Activated B cell treated with CpG ODN at 0.5 μM for 24 hours (primary cell): Measurements from ENCODE around the gene MACROD2. TPM values are rescaled to one million over a fixed set of nuclear protein-coding genes. Genes with fewer than 3 reads are reported as not detected.

ENCODE experiments used
- ATAC-seq: fragments of 200-7000 bp; cut with Tn5 transposase; one replicate; pipeline ENCODE4 v1.10.0; 2021; ENCODE audit warnings: low read depth, mild to moderate bottlenecking, moderate library complexity
- CTCF ChIA-PET: fragments of 350-600 bp; sonication (Branson Sonifier 250); formaldehyde crosslinking; loops from one replicate; lab custom pipeline; 2021; ENCODE audit warnings: antibody characterized with exemption; lab: Charles Lee
- POLR2A ChIA-PET: fragments of 350-600 bp; sonication (Branson Sonifier 250); formaldehyde crosslinking; loops from one replicate; lab custom pipeline; 2021; ENCODE audit warnings: antibody characterized with exemption; lab: Charles Lee
- DNase-seq: peaks from one replicate; pipeline ENCODE4 v3.0.0; 2022
- H3K27ac Mint-ChIP-seq: one replicate; pipeline ENCODE4 v1.8.0; 2020; ENCODE audit warnings: mixed read lengths
- H3K27me3 Mint-ChIP-seq: one replicate; pipeline ENCODE4 v1.8.0; 2021; ENCODE audit warnings: mixed read lengths
- H3K36me3 Mint-ChIP-seq: one replicate; pipeline ENCODE4 v1.8.0; 2021; ENCODE audit warnings: low read depth, mixed read lengths
- H3K4me1 Mint-ChIP-seq: one replicate; pipeline ENCODE4 v1.8.0; 2021; ENCODE audit warnings: mixed read lengths
- H3K4me3 Mint-ChIP-seq: one replicate; pipeline ENCODE4 v1.8.0; 2020; ENCODE audit warnings: mild to moderate bottlenecking, mixed read lengths
- H3K9me3 Mint-ChIP-seq: one replicate; pipeline ENCODE4 v1.8.0; 2020; ENCODE audit warnings: mixed read lengths
- intact Hi-C: fragments of 100-400 bp; cut with micrococcal nuclease; formaldehyde crosslinking; loops from one replicate; pipeline ENCODE4 v1.15.1; 2024
- total RNA-seq: library from RNA; stranded (reverse); gene quantifications from 2 replicates; pipeline ENCODE4 v1.2.3, GENCODE V29; 2022
- TF ChIP-seq, protein P1 (sequence below): fragments of 200-600 bp; IDR thresholded peaks from one replicate; pipeline ENCODE4 v1.8.0; 2022; ENCODE audit warnings: antibody characterized with exemption, mild to moderate bottlenecking

Gene MACROD2
- total RNA-seq, 1 donor from 2014 or later: 55.1 TPM

- TF ChIP-seq, protein P1, sequence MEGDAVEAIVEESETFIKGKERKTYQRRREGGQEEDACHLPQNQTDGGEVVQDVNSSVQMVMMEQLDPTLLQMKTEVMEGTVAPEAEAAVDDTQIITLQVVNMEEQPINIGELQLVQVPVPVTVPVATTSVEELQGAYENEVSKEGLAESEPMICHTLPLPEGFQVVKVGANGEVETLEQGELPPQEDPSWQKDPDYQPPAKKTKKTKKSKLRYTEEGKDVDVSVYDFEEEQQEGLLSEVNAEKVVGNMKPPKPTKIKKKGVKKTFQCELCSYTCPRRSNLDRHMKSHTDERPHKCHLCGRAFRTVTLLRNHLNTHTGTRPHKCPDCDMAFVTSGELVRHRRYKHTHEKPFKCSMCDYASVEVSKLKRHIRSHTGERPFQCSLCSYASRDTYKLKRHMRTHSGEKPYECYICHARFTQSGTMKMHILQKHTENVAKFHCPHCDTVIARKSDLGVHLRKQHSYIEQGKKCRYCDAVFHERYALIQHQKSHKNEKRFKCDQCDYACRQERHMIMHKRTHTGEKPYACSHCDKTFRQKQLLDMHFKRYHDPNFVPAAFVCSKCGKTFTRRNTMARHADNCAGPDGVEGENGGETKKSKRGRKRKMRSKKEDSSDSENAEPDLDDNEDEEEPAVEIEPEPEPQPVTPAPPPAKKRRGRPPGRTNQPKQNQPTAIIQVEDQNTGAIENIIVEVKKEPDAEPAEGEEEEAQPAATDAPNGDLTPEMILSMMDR: no peak
- no peaks in the 10 kb centered on the region for H3K4me1 Mint-ChIP-seq
- no peak overlapping the region for H3K27ac Mint-ChIP-seq
These were observed 820.0 kb downstream of the MACROD2 start for GRCh38 chr20:14815340-14815739.

GRCh38 chr20:14816471-14816870, 821.2 kb downstream of the MACROD2 start:
- ATAC-seq (no peak), DNase-seq (no peak)
- H3K36me3 Mint-ChIP-seq: no peaks in the 10 kb centered on the region
- intact Hi-C loops: no loop called here
- CTCF ChIA-PET: no interaction called here
- H3K27me3 Mint-ChIP-seq: peaks cover 7% of the 10 kb centered on the region
- H3K9me3 Mint-ChIP-seq: peaks cover 2% of the 10 kb centered on the region
- no peak overlapping the region for H3K4me3 Mint-ChIP-seq
- H3K27ac Mint-ChIP-seq: no peak overlapping the region
- TF ChIP-seq, protein P1: no peak
- H3K4me1 Mint-ChIP-seq: no peaks in the 10 kb centered on the region
- POLR2A ChIA-PET: no interaction called here

More at GRCh38 chr20:14815340-14815739, 820.0 kb downstream of the MACROD2 start:
- Mint-ChIP-seq H3K9me3 (peaks cover 2% of the 10 kb centered on the region), H3K27me3 (peaks cover 7% of the 10 kb centered on the region), H3K36me3 (no peaks in the 10 kb centered on the region), H3K4me3 (no peak overlapping the region)
- no peak for ATAC-seq
- intact Hi-C loops: no loop called here
- DNase-seq: no peak
- CTCF ChIA-PET: no interaction called here
- POLR2A ChIA-PET: no interaction called here

- TF ChIP-seq, protein P1: no peak
- intact Hi-C loops: no loop called here
- H3K27me3 Mint-ChIP-seq: peaks cover 7% of the 10 kb centered on the region
These were observed 821.8 kb downstream of the MACROD2 start for GRCh38 chr20:14817101-14817500.

DNA sequence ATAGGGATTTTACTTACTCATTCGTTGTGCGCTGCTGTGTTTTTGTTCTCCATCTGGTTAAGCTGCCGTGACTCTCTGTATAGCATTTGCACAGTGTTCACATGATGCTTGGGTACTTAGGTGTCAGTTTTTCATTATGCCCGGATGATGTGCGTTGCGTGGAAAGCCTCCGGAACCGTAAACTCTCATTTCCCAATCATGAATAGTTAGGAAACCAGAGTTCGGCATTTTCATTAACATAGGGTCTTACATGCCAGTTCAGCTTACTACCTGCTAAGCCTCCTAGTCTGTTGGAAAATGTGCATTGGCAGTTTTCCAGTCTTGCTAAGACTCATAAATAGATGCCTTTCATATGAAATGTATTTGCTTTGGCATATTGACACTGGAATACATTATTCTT, 825.5 kb downstream of the MACROD2 start:
- DNase-seq (no peak), ATAC-seq (no peak)
- no peak overlapping the region for H3K4me3 Mint-ChIP-seq
- no peaks in the 10 kb centered on the region for H3K4me1 Mint-ChIP-seq
- intact Hi-C loops: no loop called here
- H3K36me3 Mint-ChIP-seq: no peaks in the 10 kb centered on the region
- H3K27ac Mint-ChIP-seq: no peak overlapping the region
- POLR2A ChIA-PET: no interaction called here
- CTCF ChIA-PET: no interaction called here
- peaks cover 7% of the 10 kb centered on the region for H3K27me3 Mint-ChIP-seq
- TF ChIP-seq, protein P1: no peak
- no peaks in the 10 kb centered on the region for H3K9me3 Mint-ChIP-seq

More at GRCh38 chr20:14817101-14817500, 821.8 kb downstream of the MACROD2 start:
- Mint-ChIP-seq H3K4me1 (no peaks in the 10 kb centered on the region), H3K27ac (no peak overlapping the region), H3K4me3 (no peak overlapping the region), H3K36me3 (no peaks in the 10 kb centered on the region), H3K9me3 (no peaks in the 10 kb centered on the region)
- ATAC-seq: no peak
- DNase-seq: no peak
- POLR2A ChIA-PET: no interaction called here
- CTCF ChIA-PET: no interaction called here

GRCh38 chr20:14821251-14821650, 825.9 kb downstream of the MACROD2 start:
- ChIA-PET CTCF (no interaction called here), POLR2A (no interaction called here)
- ATAC-seq: no peak
- no peak for DNase-seq
- Mint-ChIP-seq H3K9me3 (no peaks in the 10 kb centered on the region), H3K4me3 (no peak overlapping the region), H3K27me3 (peaks cover 7% of the 10 kb centered on the region), H3K4me1 (no peaks in the 10 kb centered on the region), H3K27ac (no peak overlapping the region), H3K36me3 (no peaks in the 10 kb centered on the region)
- intact Hi-C loops: no loop called here
- TF ChIP-seq, protein P1: no peak
